HepG2 (cell line): Measurements from ENCODE around the gene GPHN.

ENCODE experiments used
- ELF4 ChIP-seq: sonication (generic); formaldehyde crosslinking; IDR thresholded peaks from 2 replicates; pipeline ENCODE4 v1.5.0; 2020; ENCODE audit warnings: missing genetic modification reagents, mild to moderate bottlenecking, moderate library complexity, borderline replicate concordance
- GABPA ChIP-seq, 2 experiments: IDR thresholded peaks; 2 replicates each; pipeline ENCODE4 v1.6.1; 2011 to 2016; ENCODE audit warnings: low read depth in 2 of 2, low read length in 1 of 2, missing biosample characterization in 1 of 2, missing genetic modification characterization in 1 of 2
- NR1H2 ChIP-seq: sonication (generic); formaldehyde crosslinking; IDR thresholded peaks from 2 replicates; pipeline ENCODE4 v1.8.1; 2022; ENCODE audit warnings: low read depth, missing genetic modification reagents, borderline replicate concordance
- PBX3 ChIP-seq: sonication (generic); formaldehyde crosslinking; IDR thresholded peaks from 2 replicates; pipeline ENCODE4 v1.8.1; 2023; ENCODE audit warnings: missing genetic modification reagents, inconsistent platforms, borderline replicate concordance

- TF ChIP-seq NR1H2 (CRISPR knock-in tag), result no peak
- no peak for TF ChIP-seq PBX3 (CRISPR knock-in tag)
- TF ChIP-seq GABPA (IDR thresholded peaks at IDR 0.05; ENCODE audit: low read depth, low read length), result no peak
- no peak for TF ChIP-seq GABPA (CRISPR knock-in tag; IDR thresholded peaks at IDR 0.05; ENCODE audit: low read depth)
- no peak for TF ChIP-seq ELF4 (CRISPR knock-in tag)
Observed at GRCh38 chr14:66613344-66613743, 105.4 kb downstream of the GPHN start.
